ENCODE results near the gene RAB11FIP4.

Gene RAB11FIP4

GRCh38 chr17:31491376-31492131 lies 100.1 kb downstream of the RAB11FIP4 start:
- DNase-seq, result no peak
- H3K9me3 Mint-ChIP-seq, result no peaks in the 10 kb centered on the region
- H3K27ac Mint-ChIP-seq, result peak overlapping the region; percentile 100
- peaks cover 15% of the 10 kb centered on the region for H3K36me3 Mint-ChIP-seq
- peaks cover 7% of the 10 kb centered on the region for H3K27me3 Mint-ChIP-seq
- peaks cover 85% of the 10 kb centered on the region for H3K4me1 Mint-ChIP-seq
- H3K4me3 Mint-ChIP-seq, result peak overlapping the region; percentile 31
- CTCF ChIA-PET, result interaction anchor here (0.6 to 5.5 kb wide), 3 partner anchors 18 to 55 kb away, joined by 3 to 30 read pairs (median 3); no protein-coding TSS in a partner anchor

DNA sequence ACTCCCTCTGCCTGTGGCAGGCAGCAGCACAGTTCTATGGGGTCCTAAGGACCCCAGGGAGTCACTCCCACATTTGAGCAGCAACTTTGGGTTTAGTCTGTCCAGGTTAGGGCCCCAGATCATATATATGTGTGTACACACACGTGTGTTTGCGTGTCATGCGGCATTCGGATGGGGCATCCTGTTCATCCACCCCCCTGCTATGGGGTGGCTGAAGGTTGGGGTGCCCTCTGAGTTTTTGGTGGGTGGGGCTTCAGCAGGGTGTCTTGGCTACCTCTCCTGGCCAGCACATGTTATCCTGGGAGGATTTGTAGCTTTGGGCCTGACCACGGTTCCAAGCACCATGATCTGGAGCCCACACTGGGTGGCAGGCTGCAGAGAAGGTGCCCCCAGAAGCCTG lies 100.7 kb downstream of the RAB11FIP4 start:
- no peak overlapping the region for H3K4me3 Mint-ChIP-seq
- H3K27me3 Mint-ChIP-seq, result peaks cover 3% of the 10 kb centered on the region
- DNase-seq, result no peak

GRCh38 chr17:31492880-31493655 lies 101.6 kb downstream of the RAB11FIP4 start:
- CTCF ChIA-PET, result interaction anchor here (1.0 to 5.5 kb wide), 2 partner anchors 16 to 174 kb away, joined by 4 to 30 read pairs; no protein-coding TSS in a partner anchor
- peak; percentile 71 for DNase-seq
- peaks cover 15% of the 10 kb centered on the region for H3K36me3 Mint-ChIP-seq
- H3K4me1 Mint-ChIP-seq, result peaks cover 85% of the 10 kb centered on the region
- peak overlapping the region; percentile 100 for H3K27ac Mint-ChIP-seq
- H3K4me3 Mint-ChIP-seq, result peak overlapping the region; percentile 58
- no peaks in the 10 kb centered on the region for H3K9me3 Mint-ChIP-seq
- no peaks in the 10 kb centered on the region for H3K27me3 Mint-ChIP-seq

More for the DNA sequence above, 100.7 kb downstream of the RAB11FIP4 start:
- H3K9me3 Mint-ChIP-seq, result no peaks in the 10 kb centered on the region
- peaks cover 15% of the 10 kb centered on the region for H3K36me3 Mint-ChIP-seq
- peaks cover 82% of the 10 kb centered on the region for H3K4me1 Mint-ChIP-seq
- H3K27ac Mint-ChIP-seq, result peak overlapping the region; percentile 100
- CTCF ChIA-PET, result interaction anchor here (1.1 to 5.5 kb wide), 2 partner anchors 17 to 52 kb away, joined by 3 to 30 read pairs; no protein-coding TSS in a partner anchor

- peak; percentile 35 for DNase-seq
- Mint-ChIP-seq H3K4me1 (peaks cover 85% of the 10 kb centered on the region), H3K27me3 (no peaks in the 10 kb centered on the region), H3K4me3 (peak overlapping the region; percentile 58), H3K36me3 (peaks cover 15% of the 10 kb centered on the region), H3K9me3 (no peaks in the 10 kb centered on the region), H3K27ac (peak overlapping the region; percentile 100)
- CTCF ChIA-PET, result interaction anchor here (1.0 to 5.5 kb wide), 3 partner anchors 12 to 174 kb away, joined by 4 to 30 read pairs (median 5); no protein-coding TSS in a partner anchor
Measured at GRCh38 chr17:31493656-31494155, 102.2 kb downstream of the RAB11FIP4 start.

DNA sequence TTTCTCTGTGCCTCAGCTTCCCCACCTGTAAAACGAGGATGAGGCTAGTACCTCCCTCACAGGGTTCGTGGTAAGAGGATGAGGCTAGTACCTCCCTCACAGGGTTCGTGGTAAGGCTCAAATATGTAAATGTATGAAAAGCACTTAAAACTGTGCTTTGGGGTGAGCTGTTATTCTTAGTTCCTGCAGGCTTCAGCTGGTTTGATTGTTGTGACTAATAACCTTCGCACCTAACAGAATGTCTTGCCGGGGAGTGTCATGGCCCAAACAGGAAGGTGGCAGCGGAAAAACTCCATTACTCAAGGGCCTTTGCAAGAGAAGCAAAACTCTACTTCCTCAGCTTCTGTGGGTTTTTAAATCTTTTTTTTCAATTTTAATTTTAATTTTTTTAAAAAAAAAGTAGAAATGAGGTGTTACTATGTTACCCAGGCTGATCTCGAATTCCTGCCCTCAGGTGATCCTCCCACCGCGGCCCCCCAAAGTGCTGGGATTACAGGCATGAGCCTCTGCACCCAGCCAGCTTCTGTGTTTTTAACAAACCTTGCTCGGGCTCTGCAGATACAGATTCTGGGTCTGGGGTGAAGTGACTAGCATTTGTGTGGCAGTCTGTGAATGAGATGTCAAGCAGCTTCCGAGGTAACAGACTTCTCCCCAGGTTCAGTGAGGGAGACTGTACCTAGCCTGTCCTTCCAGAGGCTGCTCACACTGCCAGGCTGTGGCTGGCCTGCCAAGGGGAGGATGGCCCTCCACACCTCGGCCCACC lies 103.0 kb downstream of the RAB11FIP4 start:
- peak overlapping the region; percentile 58 for H3K4me3 Mint-ChIP-seq
- DNase-seq, result peak; percentile 77
- CTCF ChIA-PET, result interaction anchor here (0.9 to 5.5 kb wide), 3 partner anchors 11 to 30 kb away, joined by 3 to 30 read pairs (median 5); no protein-coding TSS in a partner anchor
- no peaks in the 10 kb centered on the region for H3K27me3 Mint-ChIP-seq
- peaks cover 14% of the 10 kb centered on the region for H3K36me3 Mint-ChIP-seq
- peak overlapping the region; percentile 100 for H3K27ac Mint-ChIP-seq
- no peaks in the 10 kb centered on the region for H3K9me3 Mint-ChIP-seq
- peaks cover 79% of the 10 kb centered on the region for H3K4me1 Mint-ChIP-seq

- Mint-ChIP-seq H3K9me3 (no peaks in the 10 kb centered on the region), H3K4me3 (peak overlapping the region; percentile 31), H3K4me1 (peaks cover 79% of the 10 kb centered on the region), H3K27me3 (no peaks in the 10 kb centered on the region), H3K27ac (peak overlapping the region; percentile 100), H3K36me3 (peaks cover 14% of the 10 kb centered on the region)
- CTCF ChIA-PET, result interaction anchor here (0.9 to 5.5 kb wide), 3 partner anchors 11 to 29 kb away, joined by 3 to 30 read pairs (median 5); no protein-coding TSS in a partner anchor
- no peak for DNase-seq
Measured at GRCh38 chr17:31495022-31495885, 103.8 kb downstream of the RAB11FIP4 start.

DNA sequence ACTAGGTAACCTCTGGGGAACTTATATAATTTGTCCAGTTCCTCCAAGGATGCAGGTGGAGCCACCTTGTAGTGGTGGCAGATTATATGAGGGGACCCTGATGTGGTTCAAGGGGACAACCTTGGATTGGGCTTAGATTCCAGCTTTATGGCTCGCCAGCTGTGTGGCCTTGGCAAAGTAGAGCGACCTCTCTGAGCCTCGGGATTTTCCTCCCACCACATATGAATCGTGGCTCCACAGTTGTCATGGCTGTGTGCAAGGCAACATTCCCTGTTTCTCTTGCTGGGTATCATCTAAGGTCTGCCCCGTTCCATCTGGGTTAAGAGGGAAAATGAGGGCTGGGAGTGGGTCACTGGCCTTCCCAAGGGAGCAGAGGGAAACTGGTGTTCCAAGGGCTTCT lies 104.6 kb downstream of the RAB11FIP4 start:
- no peaks in the 10 kb centered on the region for H3K9me3 Mint-ChIP-seq
- H3K27ac Mint-ChIP-seq, result no peak overlapping the region
- H3K36me3 Mint-ChIP-seq, result peaks cover 14% of the 10 kb centered on the region
- H3K4me1 Mint-ChIP-seq, result peaks cover 74% of the 10 kb centered on the region
- CTCF ChIA-PET, result no interaction called here
- no peak overlapping the region for H3K4me3 Mint-ChIP-seq
- DNase-seq, result no peak
- H3K27me3 Mint-ChIP-seq, result no peaks in the 10 kb centered on the region

DNA sequence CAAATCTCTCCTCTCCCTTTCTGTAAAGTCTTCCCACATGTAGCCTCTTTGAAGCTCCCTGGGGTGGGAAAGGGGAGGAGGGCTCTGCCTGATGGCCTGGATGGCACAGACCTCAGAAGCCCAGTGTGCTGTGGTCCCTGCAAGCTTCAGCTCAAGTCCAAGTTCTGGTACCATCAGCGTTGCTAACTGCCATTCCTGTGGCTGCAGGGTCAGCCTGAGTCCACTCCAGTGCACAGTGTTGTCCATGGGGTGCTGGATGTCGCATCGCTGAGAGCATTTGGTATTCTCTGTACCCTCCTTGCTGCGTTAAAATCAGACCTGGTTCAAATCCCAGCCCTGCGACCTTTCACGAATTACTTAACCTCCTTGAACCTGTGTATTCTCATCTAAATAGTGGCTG lies 105.1 kb downstream of the RAB11FIP4 start:
- CTCF ChIA-PET, result no interaction called here
- H3K4me1 Mint-ChIP-seq, result peaks cover 69% of the 10 kb centered on the region

DNA sequence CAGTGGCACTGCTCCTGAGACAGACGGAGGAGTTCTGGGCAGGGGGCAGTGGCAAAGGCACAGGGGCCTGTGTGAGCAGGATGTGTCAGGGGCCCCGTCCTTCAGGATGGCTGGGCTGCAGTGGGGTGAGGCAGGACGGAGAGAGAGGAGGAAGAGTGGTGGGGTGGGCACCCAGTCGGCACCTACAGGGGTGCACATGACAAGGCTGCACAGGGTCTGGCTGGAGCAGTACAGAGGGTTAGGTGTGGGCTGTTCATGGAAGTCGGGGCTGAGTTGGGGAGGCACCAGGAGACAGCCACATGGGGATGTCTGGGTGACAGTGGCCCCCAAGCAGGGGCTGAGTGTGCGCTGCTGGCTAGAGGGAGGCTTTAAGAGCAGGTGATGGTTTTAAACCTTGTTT lies 106.0 kb downstream of the RAB11FIP4 start:
- H3K4me3 Mint-ChIP-seq, result no peak overlapping the region
- peak overlapping the region; percentile 37 for H3K27ac Mint-ChIP-seq
- peaks cover 61% of the 10 kb centered on the region for H3K4me1 Mint-ChIP-seq

More for the DNA sequence above, 105.1 kb downstream of the RAB11FIP4 start:
- no peak overlapping the region for H3K4me3 Mint-ChIP-seq
- H3K27me3 Mint-ChIP-seq, result no peaks in the 10 kb centered on the region
- no peak overlapping the region for H3K27ac Mint-ChIP-seq
- H3K9me3 Mint-ChIP-seq, result no peaks in the 10 kb centered on the region
- H3K36me3 Mint-ChIP-seq, result peaks cover 11% of the 10 kb centered on the region
- no peak for DNase-seq

GRCh38 chr17:31497994-31498826 lies 106.7 kb downstream of the RAB11FIP4 start:
- H3K4me1 Mint-ChIP-seq, result peaks cover 53% of the 10 kb centered on the region
- H3K4me3 Mint-ChIP-seq, result no peak overlapping the region
- H3K9me3 Mint-ChIP-seq, result no peaks in the 10 kb centered on the region
- peaks cover 5% of the 10 kb centered on the region for H3K36me3 Mint-ChIP-seq
- CTCF ChIA-PET, result interaction anchor here (0.8 kb wide), 1 partner anchor 12 kb away, joined by 4 read pairs; no protein-coding TSS in a partner anchor
- H3K27ac Mint-ChIP-seq, result no peak overlapping the region
- no peak for DNase-seq
- H3K27me3 Mint-ChIP-seq, result no peaks in the 10 kb centered on the region

More for the DNA sequence above, 106.0 kb downstream of the RAB11FIP4 start:
- no peak for DNase-seq
- Mint-ChIP-seq H3K36me3 (peaks cover 8% of the 10 kb centered on the region), H3K9me3 (no peaks in the 10 kb centered on the region), H3K27me3 (no peaks in the 10 kb centered on the region)
- CTCF ChIA-PET, result no interaction called here

DNA sequence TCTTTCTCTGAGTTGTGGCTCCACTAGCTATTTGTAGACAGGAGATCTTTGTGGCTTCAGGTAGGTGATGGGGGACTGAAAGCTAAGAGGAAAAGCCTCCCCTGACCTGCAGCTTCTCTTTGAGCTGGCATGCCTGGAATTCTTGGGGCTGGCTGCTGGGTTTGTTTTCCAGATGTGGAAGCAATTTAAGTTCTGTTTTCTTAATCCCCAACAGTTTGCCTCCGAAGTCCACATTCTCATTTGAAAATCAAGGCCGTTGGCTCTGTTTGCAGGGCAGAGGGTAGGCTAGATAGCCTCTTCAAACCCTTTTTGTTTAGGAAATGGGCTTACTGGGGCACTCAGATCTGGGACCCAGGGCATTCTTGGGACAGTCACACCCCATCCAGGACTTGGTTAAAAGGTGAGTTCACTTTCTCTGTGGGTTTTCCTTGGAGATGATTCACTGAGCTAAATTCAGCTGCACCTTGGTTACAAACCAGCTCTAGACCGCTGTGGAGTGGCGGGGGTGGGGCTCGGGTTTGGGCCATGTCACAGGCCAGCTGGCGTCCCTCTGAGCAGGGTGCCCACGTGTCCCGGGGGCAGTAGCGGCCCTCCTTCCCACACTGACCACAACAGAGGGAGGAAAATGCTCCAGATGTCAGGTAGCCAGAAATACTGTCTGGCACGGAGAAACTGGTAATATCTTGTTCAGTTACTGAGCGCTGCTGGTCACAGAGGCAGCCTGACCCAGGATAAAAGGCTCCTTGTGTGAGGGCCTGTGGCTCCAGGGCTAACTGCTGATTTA lies 108.5 kb downstream of the RAB11FIP4 start:
- Mint-ChIP-seq H3K4me1 (peaks cover 35% of the 10 kb centered on the region), H3K27ac (no peak overlapping the region), H3K9me3 (no peaks in the 10 kb centered on the region), H3K4me3 (no peak overlapping the region), H3K27me3 (no peaks in the 10 kb centered on the region), H3K36me3 (peaks cover 1% of the 10 kb centered on the region)
- CTCF ChIA-PET, result no interaction called here
- peak; percentile 31 for DNase-seq

All from activated naive CD4-positive, alpha-beta T cell treated with anti-CD3 and anti-CD28 coated beads, Interleukin-2, amount 10 ng/mL, durations not matched to agents 7 days and 5 days (primary cell).